Neural cell (in vitro differentiated cells): ENCODE measurements around the gene SLC17A7. TPM values are rescaled to one million over a fixed set of nuclear protein-coding genes. Genes with fewer than 3 reads are reported as not detected.

Source experiments
- H2AFZ ChIP-seq: fragments of 200-600, 300-800 bp; sonication (generic), shearing (Covaris generic); 2 replicates; pipeline ENCODE4 v1.6.0; 2014; ENCODE audit warnings: low read depth, mild to moderate bottlenecking, antibody characterized with exemption, low read length, moderate library complexity
- H3F3A ChIP-seq: fragments of 200-600 bp; shearing (Covaris generic); 2 replicates; pipeline ENCODE4 v1.6.1; 2016; ENCODE audit warnings: mild to moderate bottlenecking, moderate library complexity, mixed read lengths, antibody characterized with exemption, low read length; ENCODE audit not compliant: insufficient read depth, poor library complexity, severe bottlenecking
- H3K27ac ChIP-seq: fragments of 200-600, 300-800 bp; sonication (generic), shearing (Covaris generic); 2 replicates; pipeline ENCODE4 v1.5.1; 2014; ENCODE audit warnings: mild to moderate bottlenecking, low read length, moderate library complexity
- H3K27me3 ChIP-seq: fragments of 300-800, 200-600 bp; sonication (generic), shearing (Covaris generic); 2 replicates; pipeline ENCODE4 v1.6.0; 2014; ENCODE audit warnings: mild to moderate bottlenecking, low read depth, low read length, moderate library complexity; ENCODE audit not compliant: insufficient read depth
- H3K36me3 ChIP-seq: fragments of 300-800, 200-600 bp; sonication (generic), shearing (Covaris generic); 2 replicates; pipeline ENCODE4 v1.5.1; 2014; ENCODE audit warnings: mild to moderate bottlenecking, antibody characterized with exemption, low read length, moderate library complexity; ENCODE audit not compliant: insufficient read depth
- H3K4me2 ChIP-seq: fragments of 300-800, 200-600 bp; sonication (generic), shearing (Covaris generic); 2 replicates; pipeline ENCODE4 v1.6.0; 2014; ENCODE audit warnings: mild to moderate bottlenecking, low read length
- H3K4me3 ChIP-seq: fragments of 300-800, 200-600 bp; sonication (generic), shearing (Covaris generic); 2 replicates; pipeline ENCODE4 v1.5.1; 2014; ENCODE audit warnings: mild to moderate bottlenecking, low read length, moderate library complexity
- H3K79me2 ChIP-seq: fragments of 200-600 bp; shearing (Covaris generic); replicated peaks from 2 replicates; pipeline ENCODE4 v1.6.0; 2014; ENCODE audit warnings: mild to moderate bottlenecking, low read length, moderate library complexity; ENCODE audit not compliant: insufficient read depth
- H3K9ac ChIP-seq: fragments of 300-800, 200-600 bp; sonication (generic), shearing (Covaris generic); 2 replicates; pipeline ENCODE4 v1.6.1; 2016; ENCODE audit warnings: mild to moderate bottlenecking, low read length, mixed read lengths
- H3K9me2 ChIP-seq: fragments of 200-600 bp; shearing (Covaris generic); 2 replicates; pipeline ENCODE4 v1.6.1; 2016; ENCODE audit warnings: mild to moderate bottlenecking, low read length, mixed read lengths; ENCODE audit not compliant: insufficient read depth
- H3K9me3 ChIP-seq: fragments of 200-600, 300-800 bp; sonication (generic), shearing (Covaris generic); 2 replicates; pipeline ENCODE4 v1.6.1; 2016; ENCODE audit warnings: mild to moderate bottlenecking, mixed run types, low read length, moderate library complexity, mixed read lengths
- H4K20me1 ChIP-seq: fragments of 200-600 bp; shearing (Covaris generic); 2 replicates; pipeline ENCODE4 v1.6.1; 2016; ENCODE audit warnings: mild to moderate bottlenecking, mixed run types; ENCODE audit not compliant: insufficient read depth
- CTCF ChIP-seq: fragments of 450-650 bp; IDR thresholded peaks from 2 replicates; pipeline ENCODE4 v1.5.1; 2014; ENCODE audit warnings: antibody characterized with exemption, mild to moderate bottlenecking, moderate library complexity; ENCODE audit not compliant: poor library complexity, severe bottlenecking
- EP300 ChIP-seq: fragments of 450-650 bp; conservative IDR thresholded peaks from 2 replicates; pipeline ENCODE4 v1.6.1; 2014; ENCODE audit warnings: antibody characterized with exemption, mild to moderate bottlenecking, moderate library complexity; ENCODE audit not compliant: poor library complexity, severe bottlenecking
- EZH2 ChIP-seq: fragments of 200-600, 300-800 bp; shearing (Covaris generic), sonication (generic); IDR thresholded peaks from 2 replicates; pipeline ENCODE4 v1.6.1; 2014; ENCODE audit warnings: antibody characterized with exemption, low read length, borderline replicate concordance, mild to moderate bottlenecking; ENCODE audit not compliant: insufficient read depth, poor library complexity, severe bottlenecking
- MXI1 ChIP-seq: fragments of 450-650 bp; conservative IDR thresholded peaks from 2 replicates; pipeline ENCODE4 v1.6.1; 2014; ENCODE audit warnings: antibody characterized with exemption, mild to moderate bottlenecking; ENCODE audit not compliant: poor library complexity, severe bottlenecking
- POLR2AphosphoS5 ChIP-seq: IDR thresholded peaks from 2 replicates; pipeline ENCODE4 v1.6.1; 2012
- RAD21 ChIP-seq: fragments of 450-650 bp; conservative IDR thresholded peaks from 2 replicates; pipeline ENCODE4 v1.6.1; 2014; ENCODE audit warnings: antibody characterized with exemption, mild to moderate bottlenecking, moderate library complexity
- REST ChIP-seq: IDR thresholded peaks from 2 replicates; pipeline ENCODE4 v1.6.1; 2012; ENCODE audit warnings: borderline replicate concordance
- SMC3 ChIP-seq: fragments of 450-650 bp; conservative IDR thresholded peaks from 2 replicates; pipeline ENCODE4 v1.6.1; 2014; ENCODE audit warnings: antibody characterized with exemption, mild to moderate bottlenecking, moderate library complexity; ENCODE audit not compliant: poor library complexity
- TAF1 ChIP-seq: IDR thresholded peaks from 2 replicates; pipeline ENCODE4 v1.6.1; 2012; ENCODE audit warnings: low read depth
- polyA plus RNA-seq: library from polyadenylated mRNA; depleted of rRNA; stranded (reverse); fragments of >200 nt; gene quantifications from 2 replicates; pipeline ENCODE4 v1.2.3, GENCODE V29; 2014

SLC17A7 gene
- polyA plus RNA-seq, 1 donor from 2014 or later, result 0.07 TPM

GRCh38 chr19:49415810-49416200 is 25.5 kb downstream of the SLC17A7 start:
- Histone ChIP-seq H3K9me2 (no peaks in the 10 kb centered on the region), H3K4me3 (no peak overlapping the region), H3K4me2 (no peak overlapping the region), H3K9ac (no peak overlapping the region), H3K27me3 (peaks cover 14% of the 10 kb centered on the region), H3K27ac (no peak overlapping the region), H3F3A (no peaks in the 10 kb centered on the region), H4K20me1 (no peaks in the 10 kb centered on the region), H3K79me2 (no peaks in the 10 kb centered on the region), H3K9me3 (no peaks in the 10 kb centered on the region), H2AFZ (no peak overlapping the region), H3K36me3 (no peaks in the 10 kb centered on the region)
- TF ChIP-seq SMC3 (no peak), CTCF (no peak), EZH2 (no peak), POLR2AphosphoS5 (no peak), MXI1 (no peak), EP300 (no peak), RAD21 (no peak)

- H3K27me3 ChIP-seq, result peaks cover 9% of the 10 kb centered on the region
- no peaks in the 10 kb centered on the region for H3K9me3 ChIP-seq
- H3K79me2 ChIP-seq, result no peaks in the 10 kb centered on the region
- no peaks in the 10 kb centered on the region for H3K9me2 ChIP-seq
- H3K9ac ChIP-seq, result no peak overlapping the region
- H3K36me3 ChIP-seq, result no peaks in the 10 kb centered on the region
- H3F3A ChIP-seq, result no peaks in the 10 kb centered on the region
- H4K20me1 ChIP-seq, result no peaks in the 10 kb centered on the region
- TF ChIP-seq MXI1, result no peak
- TF ChIP-seq EZH2, result no peak
- no peak for TF ChIP-seq TAF1
- TF ChIP-seq RAD21, result no peak
- TF ChIP-seq REST, result no peak
- TF ChIP-seq POLR2AphosphoS5, result no peak
- no peak for TF ChIP-seq EP300
- no peak for TF ChIP-seq CTCF
- no peak for TF ChIP-seq SMC3
- H3K4me2 ChIP-seq, result no peak overlapping the region
- H3K4me3 ChIP-seq, result no peak overlapping the region
- H3K27ac ChIP-seq, result no peak overlapping the region
- H2AFZ ChIP-seq, result no peak overlapping the region
These were observed 26.1 kb downstream of the SLC17A7 start for GRCh38 chr19:49415102-49415809.
